ENCODE measurements around the gene LTF. TPM values are rescaled to one million over a fixed set of nuclear protein-coding genes. Genes with fewer than 3 reads are reported as not detected.

LTF gene
- total RNA-seq, 4 donors from 2014 or later = 0.62 to 5.1 (median 1.1) TPM

DNA sequence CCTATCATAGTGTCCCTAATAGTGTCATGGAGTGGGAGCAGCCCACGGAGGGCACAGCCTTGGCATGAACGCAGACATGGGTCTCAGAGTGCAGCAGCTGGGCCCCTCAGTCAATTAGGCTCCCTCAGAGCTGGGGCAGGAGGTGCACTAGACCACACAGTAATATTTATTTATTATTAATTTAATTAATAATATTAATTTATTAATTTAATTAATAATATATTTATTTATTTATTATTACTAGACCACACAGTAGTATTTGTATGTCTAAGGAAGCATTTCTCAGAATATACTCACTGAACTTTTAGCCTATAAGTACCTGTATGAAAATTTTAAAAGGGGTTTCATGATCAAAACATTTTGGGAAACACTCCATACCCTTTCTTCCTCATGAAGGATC lies 63.1 kb downstream of the LTF start:
- H3K27me3 ChIP-seq = no peaks in the 10 kb centered on the region

DNA sequence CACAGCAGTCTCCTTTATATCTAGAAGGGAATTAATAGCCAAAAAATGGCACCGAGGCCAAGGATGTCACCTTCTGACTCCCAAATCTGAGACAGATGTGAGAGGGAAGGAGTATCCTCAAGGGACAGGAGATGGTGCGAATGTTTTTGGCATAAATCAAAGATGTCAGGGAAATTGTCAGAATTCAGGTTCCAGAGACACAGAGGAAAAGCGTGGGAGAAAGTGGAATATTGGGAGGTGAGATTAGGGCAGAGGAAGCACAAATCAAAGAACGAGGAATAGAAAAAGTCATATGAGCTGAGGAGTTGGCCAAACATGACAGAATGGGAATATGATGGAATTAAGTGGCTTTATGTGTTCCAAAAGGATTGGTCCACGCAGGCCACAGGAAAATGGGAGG lies 63.9 kb downstream of the LTF start:
- in situ Hi-C loops (cut with MboI; ENCODE audit: low sequenced_read_pairs in 4 of 4) = no loop called here
- H3K4me3 ChIP-seq = no peak overlapping the region
- TF ChIP-seq, protein P1, sequence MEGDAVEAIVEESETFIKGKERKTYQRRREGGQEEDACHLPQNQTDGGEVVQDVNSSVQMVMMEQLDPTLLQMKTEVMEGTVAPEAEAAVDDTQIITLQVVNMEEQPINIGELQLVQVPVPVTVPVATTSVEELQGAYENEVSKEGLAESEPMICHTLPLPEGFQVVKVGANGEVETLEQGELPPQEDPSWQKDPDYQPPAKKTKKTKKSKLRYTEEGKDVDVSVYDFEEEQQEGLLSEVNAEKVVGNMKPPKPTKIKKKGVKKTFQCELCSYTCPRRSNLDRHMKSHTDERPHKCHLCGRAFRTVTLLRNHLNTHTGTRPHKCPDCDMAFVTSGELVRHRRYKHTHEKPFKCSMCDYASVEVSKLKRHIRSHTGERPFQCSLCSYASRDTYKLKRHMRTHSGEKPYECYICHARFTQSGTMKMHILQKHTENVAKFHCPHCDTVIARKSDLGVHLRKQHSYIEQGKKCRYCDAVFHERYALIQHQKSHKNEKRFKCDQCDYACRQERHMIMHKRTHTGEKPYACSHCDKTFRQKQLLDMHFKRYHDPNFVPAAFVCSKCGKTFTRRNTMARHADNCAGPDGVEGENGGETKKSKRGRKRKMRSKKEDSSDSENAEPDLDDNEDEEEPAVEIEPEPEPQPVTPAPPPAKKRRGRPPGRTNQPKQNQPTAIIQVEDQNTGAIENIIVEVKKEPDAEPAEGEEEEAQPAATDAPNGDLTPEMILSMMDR (IDR thresholded peaks at IDR 0.05 in 4 of 5, conservative IDR thresholded peaks at IDR 0.05 in 1 of 5) = no peak
- no peak for TF ChIP-seq POLR2A (IDR thresholded peaks at IDR 0.05)
- intact Hi-C loops (cut with DNase I; ENCODE audit: low total_unique reads) = no loop called here
- no peak overlapping the region for H3K27ac ChIP-seq
- no peak for ATAC-seq
- DNase-seq = no peak
- H3K9me3 ChIP-seq = no peaks in the 10 kb centered on the region
- no peaks in the 10 kb centered on the region for H3K27me3 ChIP-seq
- H3K36me3 ChIP-seq = no peaks in the 10 kb centered on the region
- peaks cover 9 to 10% of the 10 kb centered on the region in 2 donors for H3K4me1 ChIP-seq

More for the DNA sequence above, 63.1 kb downstream of the LTF start:
- H3K9me3 ChIP-seq = no peaks in the 10 kb centered on the region
- TF ChIP-seq, protein P1 (IDR thresholded peaks at IDR 0.05 in 4 of 5, conservative IDR thresholded peaks at IDR 0.05 in 1 of 5) = no peak
- in situ Hi-C loops (cut with MboI; ENCODE audit: low sequenced_read_pairs in 4 of 4) = no loop called here
- intact Hi-C loops (cut with DNase I; ENCODE audit: low total_unique reads) = no loop called here
- H3K4me3 ChIP-seq = no peak overlapping the region
- no peaks in the 10 kb centered on the region for H3K36me3 ChIP-seq
- no peak overlapping the region for H3K27ac ChIP-seq
- peaks cover 6 to 11% of the 10 kb centered on the region in 2 donors for H3K4me1 ChIP-seq
- ATAC-seq (no peak), DNase-seq (no peak)

DNA sequence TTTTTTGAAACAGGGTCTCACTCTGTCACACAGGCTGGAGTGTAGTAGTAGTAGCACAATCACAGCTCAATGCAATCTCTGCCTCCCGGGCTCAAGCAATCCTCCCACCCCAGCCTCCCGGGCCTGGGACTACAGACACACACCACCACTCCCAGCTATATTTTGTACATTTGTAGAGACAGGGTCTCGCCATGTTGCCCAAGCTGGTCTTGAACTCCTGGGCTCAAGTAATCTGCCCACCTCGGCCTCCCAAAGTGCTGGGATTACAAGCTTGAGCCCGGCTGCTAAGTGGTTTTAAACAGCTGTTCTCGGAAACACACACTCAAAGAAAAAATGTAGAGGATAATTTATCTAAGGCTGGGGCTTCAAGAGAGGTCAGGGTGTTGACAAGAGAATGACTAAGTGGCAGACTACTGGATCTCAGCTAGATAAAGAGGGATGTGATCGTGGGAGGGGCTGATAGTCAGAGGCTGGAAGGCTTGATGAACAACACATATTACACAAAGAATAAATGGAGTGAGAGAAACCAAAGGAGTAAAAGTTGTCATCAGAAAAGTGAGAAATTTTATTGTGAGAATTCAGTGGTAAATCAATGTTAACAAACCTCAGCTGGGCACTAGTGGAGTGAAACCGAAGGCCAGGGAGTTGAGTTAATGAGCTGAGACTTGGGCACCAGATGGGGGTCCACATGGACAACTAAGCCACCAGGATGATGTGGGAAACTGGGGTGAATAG lies 64.5 kb downstream of the LTF start:
- Histone ChIP-seq H3K27me3 (no peaks in the 10 kb centered on the region), H3K27ac (no peak overlapping the region), H3K36me3 (no peaks in the 10 kb centered on the region), H3K4me3 (no peak overlapping the region), H3K9me3 (no peaks in the 10 kb centered on the region), H3K4me1 (peaks cover 9% of the 10 kb centered on the region in 2 donors)
- DNase-seq = no peak
- no peak for TF ChIP-seq POLR2A (IDR thresholded peaks at IDR 0.05)
- TF ChIP-seq, protein P1 (IDR thresholded peaks at IDR 0.05 in 4 of 5, conservative IDR thresholded peaks at IDR 0.05 in 1 of 5) = no peak
- intact Hi-C loops (cut with DNase I; ENCODE audit: low total_unique reads) (no loop called here), in situ Hi-C loops (cut with MboI; ENCODE audit: low sequenced_read_pairs in 4 of 4) (no loop called here)
- no peak for ATAC-seq

DNA sequence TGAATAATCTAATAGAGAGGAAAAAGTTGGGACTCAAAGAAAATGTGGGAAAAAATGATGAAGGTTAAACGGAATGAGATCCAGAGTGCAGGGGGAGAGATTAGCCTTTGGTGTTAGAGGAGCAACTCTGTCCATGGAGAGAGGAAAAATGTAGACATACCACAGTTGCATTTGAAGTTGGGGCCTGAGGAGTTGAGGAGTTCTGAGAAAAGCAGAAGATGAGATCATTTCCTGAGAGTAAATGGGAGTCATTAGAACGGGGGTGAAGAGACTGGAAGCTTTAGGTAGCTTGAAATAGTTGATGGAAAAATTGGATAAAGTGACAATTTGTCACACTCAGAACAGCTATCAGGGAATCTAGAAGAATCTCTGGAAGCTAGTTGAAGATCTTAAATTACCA lies 65.1 kb downstream of the LTF start:
- no peak for ATAC-seq
- intact Hi-C loops (cut with DNase I; ENCODE audit: low total_unique reads) = no loop called here
- TF ChIP-seq, protein P1 (IDR thresholded peaks at IDR 0.05 in 4 of 5, conservative IDR thresholded peaks at IDR 0.05 in 1 of 5) = no peak
- no peak for TF ChIP-seq POLR2A (IDR thresholded peaks at IDR 0.05)
- Histone ChIP-seq H3K9me3 (no peaks in the 10 kb centered on the region), H3K4me1 (peaks cover 9% of the 10 kb centered on the region in 2 donors), H3K36me3 (no peaks in the 10 kb centered on the region), H3K27ac (no peak overlapping the region), H3K4me3 (no peak overlapping the region), H3K27me3 (no peaks in the 10 kb centered on the region)
- DNase-seq = no peak
- in situ Hi-C loops (cut with MboI; ENCODE audit: low sequenced_read_pairs in 4 of 4) = no loop called here

DNA sequence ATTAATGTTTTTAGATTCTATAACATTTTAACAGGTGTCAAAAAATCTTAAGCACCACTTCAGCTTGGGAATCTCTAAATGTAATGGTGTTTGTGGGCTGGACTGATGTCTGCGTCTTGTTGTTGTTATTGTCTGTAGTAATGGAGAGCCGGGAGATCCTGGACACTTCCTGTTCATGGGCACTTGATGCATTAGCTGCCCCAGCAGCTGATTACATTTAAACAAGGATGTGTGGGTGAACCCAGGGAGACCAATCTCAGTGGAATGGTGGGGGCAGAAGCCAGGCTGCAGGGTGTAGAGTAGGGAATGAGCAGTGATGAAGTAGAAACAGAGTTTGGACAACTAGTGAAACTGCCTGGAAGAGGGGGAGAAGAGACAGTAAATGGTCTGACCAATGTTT lies 65.6 kb downstream of the LTF start:
- no peak overlapping the region for H3K4me3 ChIP-seq
- no peaks in the 10 kb centered on the region for H3K9me3 ChIP-seq
- H3K4me1 ChIP-seq = peaks cover 9% of the 10 kb centered on the region in 2 donors
- intact Hi-C loops (cut with DNase I; ENCODE audit: low total_unique reads) = no loop called here
- no peaks in the 10 kb centered on the region for H3K27me3 ChIP-seq
- TF ChIP-seq POLR2A (IDR thresholded peaks at IDR 0.05) = no peak
- TF ChIP-seq, protein P1 (IDR thresholded peaks at IDR 0.05 in 4 of 5, conservative IDR thresholded peaks at IDR 0.05 in 1 of 5) = no peak
- ATAC-seq = no peak
- no peak for DNase-seq
- no peak overlapping the region for H3K27ac ChIP-seq
- H3K36me3 ChIP-seq = no peaks in the 10 kb centered on the region
- in situ Hi-C loops (cut with MboI; ENCODE audit: low sequenced_read_pairs in 4 of 4) = no loop called here

Data from gastrocnemius medialis (tissue), 4 donors.